ENCODE data around the gene WDR70. TPM values are rescaled to one million over a fixed set of nuclear protein-coding genes. Genes with fewer than 3 reads are reported as not detected.
A peak's percentile ranks its signal among the peaks of the same experiment; 100 is the strongest.

Gene WDR70
- total RNA-seq, 6 experiments from 2014 or later = 24.0 to 29.7 (median 26.0) TPM

GRCh38 chr5:37501152-37501551 lies 122.0 kb downstream of the WDR70 start:
- Mint-ChIP-seq H3K36me3 (ENCODE audit: low read depth) (peaks cover 65% of the 10 kb centered on the region), H3K27ac (no peak overlapping the region), H3K4me1 (ENCODE audit: low read depth) (peaks cover 21% of the 10 kb centered on the region), H3K4me3 (no peak overlapping the region), H3K9me3 (no peaks in the 10 kb centered on the region), H3K27me3 (ENCODE audit: insufficient read depth) (no peaks in the 10 kb centered on the region)
- DNase-seq = peak; percentile 11
- TF ChIP-seq, protein P1, sequence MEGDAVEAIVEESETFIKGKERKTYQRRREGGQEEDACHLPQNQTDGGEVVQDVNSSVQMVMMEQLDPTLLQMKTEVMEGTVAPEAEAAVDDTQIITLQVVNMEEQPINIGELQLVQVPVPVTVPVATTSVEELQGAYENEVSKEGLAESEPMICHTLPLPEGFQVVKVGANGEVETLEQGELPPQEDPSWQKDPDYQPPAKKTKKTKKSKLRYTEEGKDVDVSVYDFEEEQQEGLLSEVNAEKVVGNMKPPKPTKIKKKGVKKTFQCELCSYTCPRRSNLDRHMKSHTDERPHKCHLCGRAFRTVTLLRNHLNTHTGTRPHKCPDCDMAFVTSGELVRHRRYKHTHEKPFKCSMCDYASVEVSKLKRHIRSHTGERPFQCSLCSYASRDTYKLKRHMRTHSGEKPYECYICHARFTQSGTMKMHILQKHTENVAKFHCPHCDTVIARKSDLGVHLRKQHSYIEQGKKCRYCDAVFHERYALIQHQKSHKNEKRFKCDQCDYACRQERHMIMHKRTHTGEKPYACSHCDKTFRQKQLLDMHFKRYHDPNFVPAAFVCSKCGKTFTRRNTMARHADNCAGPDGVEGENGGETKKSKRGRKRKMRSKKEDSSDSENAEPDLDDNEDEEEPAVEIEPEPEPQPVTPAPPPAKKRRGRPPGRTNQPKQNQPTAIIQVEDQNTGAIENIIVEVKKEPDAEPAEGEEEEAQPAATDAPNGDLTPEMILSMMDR (IDR thresholded peaks at IDR 0.05) = no peak

GRCh38 chr5:37506241-37506640 lies 127.1 kb downstream of the WDR70 start:
- H3K4me1 Mint-ChIP-seq (ENCODE audit: low read depth) = peaks cover 12% of the 10 kb centered on the region

DNA sequence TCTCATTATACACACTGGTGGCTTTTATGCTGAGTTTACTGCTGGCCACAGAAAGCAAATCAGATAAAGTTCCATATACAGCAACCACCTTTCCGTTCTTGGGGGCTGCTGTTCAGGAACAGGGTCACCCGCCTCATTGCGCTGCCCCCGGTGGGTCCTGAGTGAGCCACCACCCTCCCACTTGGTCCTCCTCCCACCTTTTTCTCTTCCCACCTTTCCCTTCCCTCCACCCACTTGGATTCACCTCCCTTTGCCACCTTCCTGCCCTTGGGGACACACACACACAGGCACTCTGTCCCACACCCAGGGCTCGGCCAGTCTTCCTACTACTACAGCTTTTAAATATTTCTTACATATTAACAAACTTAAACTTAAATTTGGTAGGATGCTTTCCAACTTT lies 127.6 kb downstream of the WDR70 start:
- TF ChIP-seq, protein P1 (IDR thresholded peaks at IDR 0.05) = 0 out of 2 replicates have a peak, but pooled peaks have one; percentile 8
- peaks cover 34% of the 10 kb centered on the region for H3K36me3 Mint-ChIP-seq (ENCODE audit: low read depth)

More at GRCh38 chr5:37506241-37506640, 127.1 kb downstream of the WDR70 start:
- Mint-ChIP-seq H3K9me3 (no peaks in the 10 kb centered on the region), H3K4me3 (no peak overlapping the region), H3K27ac (no peak overlapping the region), H3K27me3 (ENCODE audit: insufficient read depth) (no peaks in the 10 kb centered on the region; the same call in 1 of the 2 replicates), H3K36me3 (ENCODE audit: low read depth) (peaks cover 38% of the 10 kb centered on the region)
- TF ChIP-seq, protein P1 (IDR thresholded peaks at IDR 0.05) = no peak
- DNase-seq = no peak

DNA sequence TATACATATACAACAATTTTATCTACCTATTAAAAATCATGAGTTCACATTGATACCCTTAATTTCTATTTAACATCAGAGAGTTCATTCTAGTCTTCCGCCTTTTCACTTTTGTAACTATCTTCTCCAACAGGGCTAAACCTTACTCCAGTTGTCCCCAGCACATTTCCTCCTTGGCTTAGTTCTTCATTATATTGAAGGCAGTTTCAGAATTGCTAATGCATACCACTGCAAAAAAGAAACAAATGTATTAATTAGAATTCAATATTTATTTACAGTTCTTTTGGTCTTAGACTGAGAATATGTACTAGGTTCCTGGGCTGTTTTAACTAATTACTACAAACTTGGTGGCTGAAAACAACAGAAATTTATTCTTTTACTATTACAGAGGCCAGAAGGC lies 132.5 kb downstream of the WDR70 start:
- no peak overlapping the region for H3K4me3 Mint-ChIP-seq

More for the DNA sequence above, 127.6 kb downstream of the WDR70 start:
- Mint-ChIP-seq H3K27me3 (ENCODE audit: insufficient read depth) (no peaks in the 10 kb centered on the region; the same call in 1 of the 2 replicates), H3K9me3 (no peaks in the 10 kb centered on the region), H3K4me3 (no peak overlapping the region), H3K4me1 (ENCODE audit: low read depth) (peaks cover 7% of the 10 kb centered on the region), H3K27ac (no peak overlapping the region)
- no peak for DNase-seq

DNA sequence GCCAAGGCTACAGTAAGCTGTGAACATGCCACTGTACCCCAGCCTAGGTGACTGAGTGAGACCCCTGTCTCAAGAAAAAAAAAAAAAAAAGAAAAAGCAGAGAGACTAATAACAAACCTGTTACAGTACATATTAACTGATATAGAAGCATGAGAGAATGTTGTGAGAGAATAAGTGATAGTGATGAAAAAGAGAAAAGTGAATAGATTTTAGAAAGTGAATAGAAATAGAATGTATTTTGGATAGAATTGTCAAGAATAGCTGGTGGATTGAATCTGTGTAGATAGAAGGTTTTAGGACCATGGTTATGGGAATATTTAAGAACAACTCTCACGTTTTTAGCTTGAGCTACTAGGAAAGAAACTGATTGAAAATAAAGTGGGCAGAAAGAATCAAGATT lies 135.8 kb downstream of the WDR70 start:
- TF ChIP-seq, protein P1 (IDR thresholded peaks at IDR 0.05) = no peak
- peaks cover 7% of the 10 kb centered on the region for H3K36me3 Mint-ChIP-seq (ENCODE audit: low read depth)
- DNase-seq = no peak
- no peak overlapping the region for H3K27ac Mint-ChIP-seq
- H3K27me3 Mint-ChIP-seq (ENCODE audit: insufficient read depth) = no peaks in the 10 kb centered on the region
- no peaks in the 10 kb centered on the region for H3K4me1 Mint-ChIP-seq (ENCODE audit: low read depth)
- H3K9me3 Mint-ChIP-seq = no peaks in the 10 kb centered on the region
- no peak overlapping the region for H3K4me3 Mint-ChIP-seq

More for the DNA sequence above, 132.5 kb downstream of the WDR70 start:
- Mint-ChIP-seq H3K27me3 (ENCODE audit: insufficient read depth) (no peaks in the 10 kb centered on the region; the same call in 1 of the 2 replicates), H3K4me1 (ENCODE audit: low read depth) (no peaks in the 10 kb centered on the region), H3K36me3 (ENCODE audit: low read depth) (no peaks in the 10 kb centered on the region; the same call in 1 of the 2 replicates), H3K27ac (no peak overlapping the region), H3K9me3 (no peaks in the 10 kb centered on the region)
- TF ChIP-seq, protein P1 (IDR thresholded peaks at IDR 0.05) = no peak
- DNase-seq = no peak
